ENCODE measurements around the gene ANKRD36.
"Not testable (repeated sequence)": the region's sequence is repeated elsewhere in the genome, so short reads cannot be mapped to it uniquely, and the experiment has no call there.

ANKRD36 gene

DNA sequence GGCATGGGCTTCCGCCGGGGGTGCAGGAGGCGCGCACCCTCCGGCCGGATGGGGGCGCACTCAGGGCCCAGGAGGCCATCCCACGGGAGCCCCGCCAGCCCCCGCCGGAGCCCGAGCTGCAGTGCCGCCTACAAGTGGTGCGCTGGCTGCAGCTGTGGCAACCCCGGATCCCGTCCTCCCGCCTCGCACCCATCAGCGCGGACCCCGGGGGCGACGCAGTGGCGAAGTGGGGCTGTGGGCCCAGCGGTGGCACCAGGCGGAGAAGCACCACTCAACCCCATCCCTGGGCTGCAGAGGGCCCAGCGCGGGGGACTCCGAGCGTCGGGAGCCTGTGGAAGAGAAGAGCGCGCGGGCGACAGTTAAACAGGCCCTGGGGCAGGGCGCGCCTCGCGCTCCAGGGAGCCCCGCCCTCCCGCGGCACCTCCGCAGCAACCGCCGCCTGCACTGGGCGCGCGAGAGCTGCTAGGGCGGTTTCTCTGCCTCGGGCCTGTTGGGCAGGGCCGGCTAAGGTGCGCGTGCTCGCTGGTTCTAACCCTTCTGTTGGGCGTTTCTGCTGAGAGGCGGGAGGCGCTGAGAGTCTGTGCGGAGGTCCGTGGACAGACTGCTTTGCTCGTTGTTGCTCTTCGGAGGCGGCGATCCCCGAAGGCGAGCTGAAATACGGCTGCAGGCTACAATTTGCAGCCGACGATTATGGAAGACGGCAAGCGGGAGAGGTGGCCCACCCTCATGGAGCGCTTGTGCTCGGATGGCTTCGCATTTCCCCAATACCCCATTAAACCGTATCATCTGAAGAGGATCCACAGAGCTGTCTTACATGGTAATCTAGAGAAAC lies at the start of gene ANKRD36:
ANKRD36 (plus strand) TSS at position 104 of the 832 bp plus-strand sequence; CDS start at position 691, 587 bp downstream.
- DNase-seq = not testable (repeated sequence)

DNA sequence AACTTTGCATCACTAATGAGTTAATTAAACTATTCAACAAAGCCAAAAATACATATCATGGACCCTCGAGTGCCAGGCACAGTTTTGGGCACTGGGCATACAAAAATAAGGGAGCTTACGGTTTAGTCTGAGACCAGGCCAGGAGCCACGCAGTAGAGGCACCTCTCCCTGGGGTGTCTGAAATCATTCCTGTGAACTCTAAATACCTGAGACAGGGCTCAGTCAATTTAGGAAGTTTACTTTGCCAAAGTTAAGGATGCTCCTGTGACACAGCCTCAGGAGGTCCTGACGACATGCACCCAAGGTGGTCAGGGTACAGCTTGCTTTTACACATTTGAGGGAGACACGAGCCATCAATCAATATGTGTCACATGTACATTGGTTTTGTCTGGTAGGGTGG lies 46.9 kb upstream of the ANKRD36 start:
- not testable (repeated sequence) for DNase-seq

DNA sequence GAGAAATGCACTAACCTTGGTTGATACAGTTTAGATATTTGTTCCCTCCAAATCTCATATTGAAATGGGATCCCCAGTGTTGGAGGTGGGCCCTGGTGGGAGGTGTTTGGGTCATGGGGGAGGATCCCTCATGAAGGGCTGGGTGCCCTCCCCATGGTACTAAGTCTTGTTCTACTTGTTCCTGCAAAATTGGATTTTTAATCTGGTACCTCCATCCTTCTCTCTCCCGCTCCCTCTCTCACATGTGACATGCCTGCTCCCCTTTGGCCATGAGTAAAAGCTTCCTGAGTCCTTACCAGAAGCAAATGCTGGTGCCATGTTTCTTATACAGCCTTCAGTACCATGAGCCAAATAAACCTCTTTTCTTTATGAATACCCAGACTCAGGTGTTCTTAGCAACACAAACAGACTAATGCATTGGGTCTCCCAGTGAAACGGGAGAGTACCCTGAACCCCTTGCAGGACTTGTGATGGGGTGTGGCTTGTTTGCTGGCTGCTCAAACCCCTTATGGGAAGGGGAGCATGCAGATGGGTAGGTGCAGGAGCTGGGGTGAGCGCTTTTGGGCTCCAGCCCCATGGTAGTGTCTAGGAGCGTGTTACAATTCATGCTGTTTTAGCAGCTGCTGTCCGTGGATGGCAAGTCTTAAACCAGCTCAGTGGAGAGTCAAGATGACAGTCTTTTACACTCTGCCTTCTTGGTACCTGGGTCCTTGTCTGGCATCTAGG lies 45.5 kb upstream of the ANKRD36 start:
- DNase-seq = no peak

DNA sequence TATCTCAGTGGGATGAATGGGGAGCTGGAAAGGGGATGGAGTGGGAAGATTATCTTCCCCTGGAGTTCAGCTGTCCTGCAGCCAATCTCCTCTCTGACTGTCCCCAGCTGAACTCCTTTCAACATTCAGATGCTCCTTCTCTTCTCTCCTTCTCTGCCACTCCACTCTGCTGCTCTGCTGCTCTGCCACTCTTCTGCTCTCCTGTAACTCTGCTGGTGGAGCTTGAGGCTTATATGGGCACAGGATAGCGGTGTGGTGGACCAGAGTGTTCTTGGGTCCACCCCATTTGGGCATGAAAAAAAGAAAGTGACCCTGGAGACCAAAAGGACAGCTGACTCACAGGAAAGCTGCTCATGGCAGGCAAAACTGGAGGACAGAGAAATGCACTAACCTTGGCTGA lies 44.9 kb upstream of the ANKRD36 start:
- no peak for DNase-seq

DNA sequence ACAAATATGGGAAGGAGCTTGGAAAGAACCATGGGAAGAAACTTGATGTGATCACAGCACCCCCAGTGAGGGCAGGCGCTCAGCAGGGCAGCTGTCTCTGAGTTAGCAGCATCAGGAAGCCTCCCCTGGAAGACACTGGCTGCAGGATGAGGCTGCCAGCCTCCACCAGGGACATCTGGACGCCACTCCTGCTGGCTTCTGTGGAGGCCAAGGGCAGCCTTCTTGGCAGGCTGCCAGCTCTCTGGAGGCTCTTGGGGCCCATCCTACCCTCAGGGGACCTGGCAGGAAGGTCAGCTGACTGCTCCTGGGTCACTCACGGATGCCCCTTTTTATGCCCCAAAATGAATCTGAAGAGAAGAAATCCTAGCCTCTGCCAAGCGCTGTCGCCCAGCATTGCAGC lies 44.2 kb upstream of the ANKRD36 start:
- not testable (repeated sequence) for DNase-seq

DNA sequence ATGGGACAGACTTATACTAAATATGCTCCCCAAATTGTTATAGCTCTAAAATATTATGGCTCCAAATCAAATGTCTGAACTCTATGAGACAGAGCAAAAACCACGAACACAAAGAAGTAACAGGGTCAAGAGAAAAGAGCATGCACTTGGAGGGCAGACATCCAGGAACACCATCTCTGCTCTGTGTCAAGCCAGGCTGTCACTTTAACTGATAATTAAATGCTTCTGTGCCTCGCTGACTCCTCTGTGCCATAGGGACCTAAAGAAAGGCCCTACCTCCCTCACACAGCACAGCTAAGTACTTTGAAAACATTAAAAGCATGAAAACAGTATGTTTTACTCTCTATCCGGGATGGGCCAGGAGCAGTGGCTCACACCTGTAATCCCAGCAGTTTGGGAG lies 42.0 kb upstream of the ANKRD36 start:
- DNase-seq = not testable (repeated sequence)

DNA sequence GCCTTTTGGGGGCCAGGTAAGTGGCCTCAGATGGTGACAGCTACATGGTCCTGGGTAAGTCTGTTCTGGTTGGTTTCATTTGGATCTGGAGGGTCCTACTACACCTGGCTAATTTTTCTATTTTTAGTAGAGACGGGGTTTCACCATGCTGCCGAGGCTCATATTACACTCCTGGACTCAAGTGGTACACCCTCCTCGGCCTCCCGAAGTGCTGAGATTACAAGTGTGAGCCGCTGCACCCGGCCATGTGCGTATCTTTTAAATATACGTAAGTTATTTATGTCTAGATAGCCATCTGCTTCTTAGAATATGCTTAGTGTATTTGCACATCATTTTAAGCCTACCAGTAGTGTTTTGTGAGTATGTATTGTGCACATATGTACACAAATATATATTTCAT lies 35.7 kb upstream of the ANKRD36 start:
- DNase-seq = not testable (repeated sequence)

DNA sequence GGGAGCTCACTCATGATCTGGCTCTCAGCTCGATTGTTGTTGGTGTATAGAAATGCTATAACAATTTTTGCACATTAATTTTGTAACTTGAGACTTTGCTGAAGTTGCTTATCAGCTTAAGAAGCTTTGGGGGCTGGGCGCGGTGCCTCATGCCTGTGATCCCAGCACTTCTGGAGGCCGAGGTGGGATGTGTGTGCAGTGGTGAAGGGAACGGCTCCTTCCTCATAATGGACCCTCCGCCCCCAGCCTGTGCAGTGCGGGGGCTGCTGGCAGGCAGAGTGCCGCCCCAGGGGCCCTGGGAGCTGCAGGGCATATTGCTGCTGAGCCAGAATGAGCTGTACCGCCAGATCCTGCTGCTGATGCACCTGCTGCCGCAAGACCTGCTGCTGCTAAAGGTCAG lies 32.1 kb upstream of the ANKRD36 start:
- not testable (repeated sequence) for DNase-seq

DNA sequence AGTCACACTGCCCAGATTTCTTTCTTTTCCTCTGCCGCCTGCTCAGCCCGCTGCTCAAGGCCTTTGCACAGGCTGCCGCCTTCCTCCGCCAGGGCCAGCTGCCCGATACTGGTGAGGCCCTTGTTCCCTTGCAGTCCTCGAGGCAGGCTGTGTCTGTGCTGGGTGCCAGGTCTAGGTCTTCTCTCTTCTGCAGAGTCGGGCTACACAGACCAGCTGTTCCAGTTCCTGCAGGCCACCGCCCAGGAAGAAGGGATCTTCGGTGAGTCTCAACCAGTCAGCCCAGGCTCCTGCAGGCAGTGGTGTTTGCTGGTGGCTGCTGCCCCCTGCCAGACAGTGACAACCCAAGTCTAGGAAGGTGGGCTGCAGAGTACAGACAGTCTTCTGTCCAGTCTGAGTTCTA lies 30.7 kb upstream of the ANKRD36 start:
- peak; percentile 63 for DNase-seq

DNA sequence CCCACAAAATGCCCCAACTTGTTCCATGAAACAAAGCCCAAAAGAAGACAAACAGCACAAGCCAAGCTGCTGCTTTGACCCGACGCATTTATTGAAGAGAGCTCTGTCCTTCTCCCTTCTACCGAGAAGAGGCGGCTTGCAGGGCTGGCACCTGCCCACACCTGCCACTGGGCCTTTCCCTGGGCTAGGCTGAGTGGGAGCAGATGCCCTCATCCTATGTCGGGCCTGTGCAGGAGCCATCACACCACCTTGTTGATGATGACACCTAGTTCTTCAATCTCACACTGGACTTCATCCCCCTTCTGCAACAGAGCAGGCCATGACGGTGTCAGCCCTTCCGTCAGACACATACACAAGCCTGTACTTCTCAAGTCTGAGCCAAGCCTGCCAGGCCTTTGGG lies 29.4 kb upstream of the ANKRD36 start:
- DNase-seq = not testable (repeated sequence)

DNA sequence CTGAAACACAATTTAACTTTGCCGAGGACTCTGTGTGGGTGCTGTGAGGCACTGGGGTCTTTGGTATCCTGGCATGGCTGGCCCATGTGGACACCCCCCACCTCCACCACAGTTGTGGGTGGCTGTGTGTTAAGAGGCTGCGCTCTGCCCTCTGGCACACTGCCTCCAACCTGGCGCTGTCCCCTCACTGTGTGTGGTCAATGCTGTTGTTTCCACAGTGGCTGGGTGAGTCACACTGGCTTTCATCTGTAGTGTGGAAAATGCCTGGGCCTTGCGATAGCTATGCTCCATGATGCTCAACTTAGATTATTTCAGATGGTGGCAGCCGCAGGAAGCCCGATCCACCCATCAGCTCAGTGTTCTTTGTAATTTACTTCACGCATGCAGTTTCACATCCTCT lies 27.9 kb upstream of the ANKRD36 start:
- DNase-seq = not testable (repeated sequence)

DNA sequence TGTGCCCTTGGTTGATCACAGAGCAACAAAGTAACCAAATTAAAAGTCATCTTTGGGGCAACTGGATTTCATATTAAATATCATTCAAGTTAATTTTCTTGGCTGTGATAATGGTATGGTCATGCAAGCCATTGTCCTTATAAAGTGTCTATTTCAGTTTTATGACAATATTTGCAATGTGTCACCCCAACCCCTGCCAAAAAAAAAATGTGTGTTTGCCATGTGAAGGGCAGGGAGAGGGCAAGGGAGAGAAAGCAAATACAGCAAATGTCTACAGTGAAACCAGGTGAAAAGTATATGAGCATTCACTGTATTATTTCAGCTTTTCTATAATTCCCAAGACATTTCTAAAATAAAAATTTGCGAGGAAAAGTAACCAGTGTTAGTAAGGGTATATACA lies 24.2 kb upstream of the ANKRD36 start:
- DNase-seq = peak; percentile 55

DNA sequence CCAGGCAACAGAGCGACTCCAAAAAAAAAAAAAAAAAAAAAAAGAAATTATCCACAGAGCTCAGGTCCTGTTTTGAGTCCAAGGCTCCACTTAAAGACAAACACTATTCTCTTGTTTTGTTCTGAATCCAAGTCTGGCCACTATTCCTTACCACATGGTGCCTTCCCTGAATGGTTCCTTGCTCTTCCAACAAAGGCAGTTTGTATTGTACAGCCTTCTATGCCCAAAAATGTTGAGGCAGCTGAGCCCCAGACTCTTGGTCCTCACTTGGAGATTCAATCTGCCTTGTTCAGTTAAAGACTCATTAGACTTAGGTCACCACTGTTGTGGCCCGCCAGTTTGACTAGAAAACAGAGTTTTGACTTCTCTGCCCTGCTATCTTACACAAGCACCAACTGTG lies 20.0 kb upstream of the ANKRD36 start:
- not testable (repeated sequence) for DNase-seq

DNA sequence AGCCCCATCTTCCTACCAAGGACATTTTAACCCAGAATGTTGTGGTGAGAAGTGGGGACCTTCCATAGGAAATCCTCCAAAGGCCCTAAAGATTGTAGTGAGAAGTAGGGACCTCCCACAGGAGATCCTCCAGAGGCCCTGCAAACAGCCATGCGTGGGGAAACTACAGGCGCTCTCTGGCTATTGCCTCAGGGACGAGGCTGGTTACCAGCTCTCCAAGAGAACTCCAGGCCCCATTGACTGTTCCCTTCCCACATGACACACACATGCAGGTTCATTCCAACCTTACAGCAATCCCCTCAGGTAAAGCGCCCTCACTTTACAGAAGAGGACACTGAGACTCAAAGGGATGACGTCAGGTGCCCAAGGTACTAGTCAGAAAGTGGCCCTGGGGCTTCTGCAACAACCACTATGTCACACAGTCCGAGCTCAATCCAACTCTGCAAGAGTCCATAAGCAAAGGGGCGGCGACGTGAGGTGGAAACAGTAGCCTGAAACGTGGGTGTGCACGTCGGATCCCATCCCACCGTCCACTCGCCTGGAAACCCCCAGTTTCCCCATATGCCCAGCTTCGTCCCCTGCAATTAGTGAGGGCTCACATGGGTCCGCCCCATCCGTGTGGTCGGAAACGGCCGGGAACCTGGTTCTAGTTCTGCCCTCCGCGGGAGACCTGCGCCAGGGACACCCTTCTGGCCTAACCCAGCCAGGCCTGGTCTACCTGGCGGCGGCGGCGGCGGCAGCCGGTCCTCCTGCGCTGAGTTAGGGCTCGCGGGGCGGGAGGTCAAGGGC lies 18.8 kb upstream of the ANKRD36 start:
- DNase-seq = peak; percentile 28

DNA sequence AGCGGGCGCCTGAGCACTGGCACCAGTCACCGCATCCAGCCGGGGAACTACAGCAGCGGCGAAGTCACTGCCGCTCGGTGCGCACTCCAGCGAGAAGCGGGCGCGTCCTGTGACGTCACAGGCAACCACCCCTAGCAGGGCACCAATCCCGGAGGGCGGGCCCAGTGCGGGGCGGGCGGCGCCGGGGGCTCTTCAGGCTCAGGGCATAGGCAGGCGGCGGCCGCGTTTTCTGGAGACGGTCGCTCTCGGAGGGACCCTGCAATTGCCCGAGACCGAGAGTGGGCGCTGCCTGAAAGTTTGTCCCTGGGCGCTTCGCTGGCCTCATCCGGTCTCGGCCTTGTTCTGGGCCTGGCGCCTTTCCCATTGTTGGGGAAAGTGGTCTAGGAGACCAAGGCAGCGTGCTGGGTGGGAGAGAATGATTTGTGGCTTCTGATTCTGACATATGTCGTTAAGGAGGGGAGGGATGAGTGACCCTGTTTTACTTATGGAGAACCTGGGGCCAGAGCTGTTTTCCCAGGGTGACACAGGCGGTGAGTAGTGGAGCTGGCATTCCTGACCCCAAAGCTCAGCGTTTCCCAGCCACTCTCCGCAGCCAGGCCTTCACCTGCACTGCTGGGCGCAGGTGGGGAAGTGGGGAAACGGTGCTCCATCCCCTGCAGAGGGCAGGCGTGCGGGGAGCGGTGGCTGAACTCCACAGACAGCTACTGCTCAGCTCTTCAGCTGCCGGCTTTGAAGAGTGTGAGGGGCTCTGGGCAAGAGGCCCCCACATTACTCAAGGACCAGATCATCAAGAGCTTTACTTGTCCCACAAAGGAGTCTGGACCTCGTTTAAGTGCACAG lies 18.0 kb upstream of the ANKRD36 start, which contains the start of gene FAHD2B:
FAHD2B (minus strand) TSS at position 111 of the 840 bp plus-strand sequence. CDS start 3,176 bp downstream, outside the sequence.
- DNase-seq = peak; percentile 78

DNA sequence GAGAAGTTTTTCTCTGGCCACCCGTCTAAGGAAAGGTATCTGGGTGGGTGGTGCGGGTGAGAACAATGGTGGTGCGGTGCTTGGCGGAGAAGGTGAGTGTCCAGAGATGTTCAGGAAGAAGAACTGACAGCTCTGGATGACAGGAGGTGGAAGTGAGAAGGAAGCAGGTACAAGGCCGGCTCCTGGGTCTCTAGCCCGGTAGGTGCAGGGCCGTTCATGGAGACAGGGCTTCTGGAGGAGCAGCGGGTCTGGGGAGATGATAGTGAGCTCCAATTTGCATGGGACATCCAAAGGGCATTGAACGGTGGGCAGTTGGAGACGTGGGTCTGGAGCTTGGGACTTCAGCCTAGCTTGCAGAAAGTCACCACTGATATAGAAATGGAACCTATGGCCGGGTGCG lies 17.3 kb upstream of the ANKRD36 start:
- no peak for DNase-seq

DNA sequence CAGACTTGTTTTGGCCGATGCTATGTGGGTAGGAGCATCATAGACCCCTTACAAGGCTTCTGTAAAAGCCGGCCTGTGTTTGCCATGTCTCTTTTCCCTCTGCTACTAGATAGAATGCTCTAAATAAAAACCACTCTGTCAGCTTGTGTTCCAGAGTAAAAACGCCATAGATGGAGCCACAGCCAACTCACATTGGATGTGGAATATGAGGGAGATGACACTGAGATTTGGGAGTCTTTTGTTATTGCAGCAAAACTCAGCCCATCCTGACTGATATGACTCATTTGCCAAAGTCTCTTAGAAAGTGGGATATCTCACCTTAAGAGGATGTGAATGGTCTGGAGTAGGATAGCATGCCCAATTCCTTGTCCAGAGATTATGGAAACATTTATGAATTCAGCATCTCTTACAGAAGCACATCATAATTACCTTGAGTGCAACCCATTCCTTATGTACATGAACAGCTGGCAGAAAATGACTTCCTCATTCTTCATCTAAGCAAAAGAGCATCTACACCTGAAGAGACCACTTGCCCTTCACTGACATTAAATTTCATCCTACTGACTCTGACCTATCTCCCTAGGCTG lies 14.1 kb upstream of the ANKRD36 start:
- DNase-seq = not testable (repeated sequence)

DNA sequence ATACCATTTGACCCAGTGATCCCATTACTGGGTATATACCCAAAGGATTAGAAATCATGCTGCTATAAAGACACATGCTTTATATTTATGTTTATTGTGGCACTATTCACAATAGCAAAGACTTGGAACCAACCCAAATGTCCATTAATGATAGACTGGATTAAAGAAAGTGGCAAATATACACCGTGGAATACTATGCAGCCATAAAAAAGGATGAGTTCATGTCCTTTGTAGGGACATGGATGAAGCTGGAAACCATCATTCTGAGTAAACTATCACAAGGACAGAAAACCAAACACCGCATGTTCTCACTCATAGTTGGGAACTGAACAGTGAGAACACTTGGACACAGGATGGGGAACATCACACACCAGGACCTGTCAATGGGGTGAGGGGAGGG lies 6.1 kb upstream of the ANKRD36 start:
- DNase-seq = not testable (repeated sequence)

DNA sequence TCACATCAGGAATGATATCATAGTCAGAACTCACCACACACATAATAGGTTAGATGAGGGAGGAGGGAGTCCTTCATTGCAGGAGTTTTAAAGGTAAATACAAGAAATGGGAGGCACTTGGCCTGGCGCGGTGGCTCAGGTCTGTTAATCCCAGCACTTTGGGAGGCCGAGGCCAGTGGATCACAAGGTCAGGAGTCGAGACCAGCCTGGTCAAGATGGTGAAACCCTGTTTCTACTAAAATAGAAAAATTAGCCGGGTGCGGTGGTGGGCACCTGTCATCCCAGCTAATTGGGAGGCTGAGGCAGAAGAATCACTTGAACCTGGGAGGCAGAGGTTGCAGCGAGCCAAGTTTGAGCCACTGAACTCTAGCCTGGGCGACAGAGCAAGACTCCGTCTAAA lies 1.7 kb upstream of the ANKRD36 start:
- DNase-seq = not testable (repeated sequence)

DNA sequence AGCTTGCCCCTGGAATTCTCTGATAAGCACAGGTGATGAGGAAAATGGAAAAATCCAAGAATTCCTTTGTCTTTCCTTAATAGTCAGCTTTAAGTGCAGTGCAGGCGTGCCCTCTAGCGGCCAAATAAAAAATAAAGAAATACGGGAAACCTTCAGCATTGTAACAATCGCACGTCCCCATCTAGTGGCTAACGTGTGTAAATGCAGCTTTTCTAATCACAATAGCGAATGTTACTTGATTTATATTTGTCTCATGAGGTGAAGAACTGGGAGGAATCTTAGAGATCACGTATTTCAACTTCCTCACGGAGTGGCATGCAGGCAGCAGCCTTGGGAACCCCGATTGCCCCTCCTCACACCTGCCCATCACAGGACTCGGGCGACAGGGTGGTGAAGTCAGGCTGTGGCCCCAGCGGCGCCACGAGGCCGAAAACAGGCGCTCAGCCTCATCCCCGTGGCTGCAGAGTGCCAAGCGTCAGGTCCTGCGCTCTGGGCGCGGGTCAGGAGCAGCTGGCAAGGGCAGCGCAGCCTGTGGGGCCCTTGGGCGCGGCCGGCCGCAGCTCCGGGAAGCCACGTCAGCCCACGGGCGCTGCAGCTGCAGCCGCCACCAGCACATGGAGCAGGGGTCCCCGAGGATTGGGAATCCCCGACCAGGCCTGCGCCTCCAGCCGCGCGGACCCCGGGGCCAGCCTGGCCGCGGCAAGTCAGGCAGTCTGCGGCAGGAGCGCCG lies 468 bp upstream of the ANKRD36 start:
- not testable (repeated sequence) for DNase-seq

DNA sequence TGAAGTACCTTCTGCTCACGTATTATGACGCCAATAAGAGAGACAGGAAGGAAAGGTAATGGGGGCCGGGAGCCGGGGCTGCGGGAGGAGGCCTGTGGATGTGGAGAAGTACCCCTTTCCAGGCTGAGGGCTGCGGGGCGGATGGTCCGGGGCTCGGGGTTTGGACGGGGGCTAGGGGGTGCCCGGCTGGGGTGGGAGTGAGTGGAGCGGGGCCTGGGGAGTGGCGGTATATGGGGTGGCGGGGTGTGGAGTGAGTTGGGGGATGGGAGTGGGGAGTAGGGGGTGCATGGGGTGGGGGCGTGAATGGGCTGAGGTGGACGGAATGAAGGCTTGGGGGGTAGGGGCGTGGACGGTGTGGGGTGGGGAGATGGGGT lies 916 bp downstream of the ANKRD36 start:
- not testable (repeated sequence) for DNase-seq

All from DMS53 (cell line).